Skin of body (tissue), 2 donors: ENCODE data around the gene MET. TPM values are rescaled to one million over a fixed set of nuclear protein-coding genes. Genes with fewer than 3 reads are reported as not detected.
"Not testable (repeated sequence)": the region's sequence is repeated elsewhere in the genome, so short reads cannot be mapped to it uniquely, and the experiment has no call there.

ENCODE experiments used
- DNase-seq: peaks from one replicate; lab custom pipeline; 2025; lab: John Stamatoyannopoulos, UW
- total RNA-seq: library from RNA; depleted of rRNA; stranded (reverse); fragments of >200 nt; gene quantifications from one replicate; pipeline ENCODE4 v1.2.3, GENCODE V29; 2014

MET gene
- total RNA-seq, 1 donor from 2014 or later: 7.1 TPM

- no peak for DNase-seq
Observed at GRCh38 chr7:116697761-116698160, 25.8 kb downstream of the MET start.

DNA sequence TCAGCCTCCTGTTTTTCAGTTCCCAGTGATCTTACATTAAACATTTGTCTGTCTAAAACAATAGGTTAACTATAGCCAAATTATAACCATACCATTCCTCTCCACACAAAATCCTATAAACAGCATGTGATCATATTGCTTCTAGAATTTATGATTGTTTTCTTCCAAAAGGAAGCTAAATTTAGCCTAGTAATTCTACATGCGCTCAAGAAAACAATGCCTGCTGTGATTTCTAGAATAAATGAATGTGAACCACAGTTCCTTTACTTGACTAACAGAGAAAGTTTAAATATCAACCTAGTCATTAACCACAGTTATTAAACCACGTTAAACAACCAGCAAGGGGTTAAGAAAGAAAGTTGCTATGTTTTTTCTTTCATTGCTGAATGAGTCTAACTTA, 26.4 kb downstream of the MET start:
- no peak for DNase-seq

- no peak for DNase-seq
Observed at GRCh38 chr7:116698930-116699721, 27.1 kb downstream of the MET start.

GRCh38 chr7:116699722-116700120, 27.7 kb downstream of the MET start:
- no peak for DNase-seq

GRCh38 chr7:116702046-116702785, 30.2 kb downstream of the MET start:
- no peak for DNase-seq

DNA sequence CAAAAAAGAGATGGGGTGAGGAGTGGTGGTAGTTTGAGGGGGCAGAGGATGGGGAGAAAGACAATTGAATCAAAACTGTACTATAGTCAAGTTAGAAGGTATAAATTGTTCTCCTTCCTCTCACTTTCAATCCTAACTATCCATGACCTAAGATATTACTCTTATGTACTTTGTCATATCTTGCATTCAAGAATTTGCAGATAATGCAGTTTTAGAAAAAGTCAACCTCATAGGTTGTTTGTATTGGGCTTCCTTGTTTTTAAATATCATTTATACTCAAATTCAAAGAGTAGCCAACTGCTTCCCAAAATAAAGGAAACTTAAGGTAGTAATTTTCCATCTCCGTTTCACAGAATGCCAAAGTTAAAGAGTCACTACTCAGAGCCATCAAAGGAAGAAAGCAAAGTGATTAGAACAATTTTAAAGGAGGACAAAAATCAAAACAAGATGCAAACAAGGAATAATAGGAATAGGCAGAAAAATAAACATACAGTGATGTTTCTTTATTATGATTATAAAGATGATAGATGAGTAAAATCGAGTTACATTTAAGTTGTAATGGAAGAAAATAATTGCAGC, 32.7 kb downstream of the MET start:
- no peak for DNase-seq

DNA sequence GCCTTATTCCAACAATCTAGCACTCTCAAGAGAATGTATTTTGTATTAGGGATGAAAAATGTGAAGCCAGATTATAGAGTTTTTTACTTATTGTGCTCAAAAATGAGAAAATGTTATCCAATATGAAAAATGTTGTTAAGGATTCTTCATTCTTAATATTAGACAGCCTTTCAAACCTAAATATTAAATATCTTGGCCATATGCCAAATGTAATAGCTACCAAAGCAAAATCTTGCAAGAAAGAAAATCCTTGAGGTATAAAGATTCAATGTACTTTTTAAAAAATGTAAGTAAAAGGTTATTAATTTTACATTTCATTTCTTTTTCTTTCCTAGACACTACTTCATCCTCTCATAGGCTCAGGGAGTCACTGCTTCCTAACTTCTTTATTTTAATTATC, 33.4 kb downstream of the MET start:
- DNase-seq: no peak

DNA sequence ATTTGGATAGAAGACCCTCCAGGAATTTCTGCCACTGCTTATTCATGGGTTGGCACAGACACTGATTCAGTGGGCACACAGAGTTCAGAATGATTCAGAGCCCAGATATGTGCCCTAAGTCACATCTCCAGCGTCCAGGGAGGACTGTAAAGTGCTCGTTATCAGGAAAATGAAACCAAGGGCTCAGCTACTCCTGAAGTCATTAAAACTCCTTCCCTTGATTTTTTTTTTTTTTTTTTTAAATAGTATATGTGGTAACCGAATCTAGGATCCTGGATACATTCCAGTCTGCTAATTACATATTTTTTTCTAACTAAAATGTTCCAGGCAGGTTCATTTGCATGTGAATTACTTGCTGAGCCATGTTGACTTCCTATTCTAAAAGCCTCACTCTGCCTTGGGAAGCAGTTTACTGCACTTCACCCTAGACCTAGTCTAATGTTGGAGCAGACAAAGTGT, 34.7 kb downstream of the MET start:
- no peak for DNase-seq

GRCh38 chr7:116707289-116707688, 35.3 kb downstream of the MET start:
- no peak for DNase-seq

DNA sequence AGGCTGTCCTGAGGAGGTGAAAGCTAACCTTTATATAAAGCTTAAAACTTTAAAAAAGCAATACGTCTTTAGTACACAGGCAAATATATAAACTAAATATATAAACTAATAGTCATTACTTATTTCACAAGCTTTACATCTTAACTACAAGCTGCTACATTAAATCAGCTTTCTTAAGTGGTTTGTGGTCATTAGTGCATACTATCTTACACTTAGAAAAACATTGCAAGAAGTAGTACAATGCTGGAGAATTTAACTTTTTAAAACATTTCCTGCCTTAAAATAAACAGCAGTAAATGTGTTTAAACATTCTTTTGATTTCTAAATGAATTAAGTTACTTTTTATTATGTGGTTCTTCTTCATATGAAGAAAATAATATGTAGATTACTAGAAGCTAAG, 36.3 kb downstream of the MET start:
- no peak for DNase-seq

- DNase-seq: no peak
Observed at GRCh38 chr7:116708861-116709260, 36.9 kb downstream of the MET start.

GRCh38 chr7:116709336-116709735, 37.3 kb downstream of the MET start:
- DNase-seq: no peak

DNA sequence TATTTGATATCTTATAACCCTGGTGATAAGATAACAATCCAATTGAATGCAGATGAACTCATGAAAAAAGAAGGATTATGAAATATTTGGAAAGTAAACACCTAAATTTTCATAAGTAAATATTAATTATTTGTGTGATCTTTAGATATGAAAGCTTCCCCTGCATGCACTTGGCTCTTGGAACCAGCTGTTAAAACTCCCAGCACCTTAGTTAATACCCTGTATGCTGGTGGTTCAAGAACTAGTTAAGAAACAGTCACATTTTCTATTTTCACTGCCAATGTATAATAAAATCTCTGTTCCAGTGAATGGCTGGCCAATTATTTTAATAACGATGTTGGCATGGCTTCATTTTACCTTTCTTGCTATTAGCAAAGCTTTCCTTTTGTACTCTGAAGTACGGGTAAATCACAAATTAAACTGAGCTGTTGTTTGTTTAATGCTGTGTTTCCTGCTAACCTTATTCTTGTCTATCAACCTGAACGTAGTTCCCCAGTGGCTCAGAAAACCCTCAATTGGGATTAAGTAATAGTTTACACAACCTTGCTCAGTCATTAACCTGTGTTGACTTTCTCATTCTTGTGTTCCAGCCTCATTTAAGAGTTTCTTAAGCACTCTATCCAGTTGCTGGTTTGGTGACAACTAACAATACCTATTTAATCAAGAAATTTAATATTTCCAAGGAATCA, 38.9 kb downstream of the MET start:
- DNase-seq: no peak

- no peak for DNase-seq
Observed at GRCh38 chr7:116711790-116712189, 39.8 kb downstream of the MET start.

DNA sequence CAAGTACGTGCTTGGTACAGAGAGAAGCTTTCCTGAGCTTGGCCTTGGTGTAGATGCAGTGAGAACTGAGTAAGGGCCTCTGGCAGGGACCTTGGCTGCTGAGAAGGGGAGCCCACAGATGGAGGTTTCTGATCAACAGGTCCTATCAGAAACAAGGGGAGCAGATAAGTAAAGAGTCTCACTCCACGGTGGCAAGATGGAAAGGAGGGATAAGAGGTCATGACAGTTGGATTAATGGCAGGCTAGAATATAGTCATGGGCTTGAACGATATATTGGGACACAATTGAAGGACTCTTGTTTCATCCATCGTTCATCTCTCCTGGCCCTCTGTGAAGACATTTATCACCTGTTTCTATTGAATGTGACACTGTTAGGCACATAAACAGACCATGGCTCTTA, 41.5 kb downstream of the MET start:
- no peak for DNase-seq

- DNase-seq: no peak
Observed at GRCh38 chr7:116713918-116714317, 41.9 kb downstream of the MET start.

GRCh38 chr7:116715077-116715476, 43.1 kb downstream of the MET start:
- DNase-seq: no peak

- no peak for DNase-seq
Observed at GRCh38 chr7:116717137-116717536, 45.1 kb downstream of the MET start.

DNA sequence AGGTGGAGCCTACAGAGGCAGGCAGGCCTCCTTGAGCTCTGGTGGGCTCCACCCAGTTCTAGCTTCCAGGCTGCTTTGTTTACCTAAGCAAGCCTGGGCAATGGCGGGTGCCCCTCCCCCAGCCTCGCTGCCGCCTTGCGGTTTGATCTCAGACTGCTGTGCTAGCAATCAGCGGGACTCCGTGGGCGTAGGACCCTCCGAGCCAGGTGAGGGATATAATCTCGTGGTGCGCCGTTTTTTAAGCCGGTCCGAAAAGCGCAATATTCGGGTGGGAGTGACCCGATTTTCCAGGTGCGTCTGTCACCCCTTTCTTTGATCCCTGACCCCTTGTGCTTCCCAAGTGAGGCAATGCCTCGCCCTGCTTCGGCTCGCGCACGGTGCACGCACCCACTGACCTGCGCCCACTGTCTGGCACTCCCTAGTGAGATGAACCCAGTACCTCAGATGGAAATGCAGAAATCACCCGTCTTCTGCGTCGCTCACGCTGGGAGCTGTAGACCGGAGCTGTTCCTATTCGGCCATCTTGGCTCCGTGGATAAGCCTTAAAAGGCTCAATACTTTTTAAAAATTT, 52.0 kb downstream of the MET start:
- DNase-seq: not testable (repeated sequence)

DNA sequence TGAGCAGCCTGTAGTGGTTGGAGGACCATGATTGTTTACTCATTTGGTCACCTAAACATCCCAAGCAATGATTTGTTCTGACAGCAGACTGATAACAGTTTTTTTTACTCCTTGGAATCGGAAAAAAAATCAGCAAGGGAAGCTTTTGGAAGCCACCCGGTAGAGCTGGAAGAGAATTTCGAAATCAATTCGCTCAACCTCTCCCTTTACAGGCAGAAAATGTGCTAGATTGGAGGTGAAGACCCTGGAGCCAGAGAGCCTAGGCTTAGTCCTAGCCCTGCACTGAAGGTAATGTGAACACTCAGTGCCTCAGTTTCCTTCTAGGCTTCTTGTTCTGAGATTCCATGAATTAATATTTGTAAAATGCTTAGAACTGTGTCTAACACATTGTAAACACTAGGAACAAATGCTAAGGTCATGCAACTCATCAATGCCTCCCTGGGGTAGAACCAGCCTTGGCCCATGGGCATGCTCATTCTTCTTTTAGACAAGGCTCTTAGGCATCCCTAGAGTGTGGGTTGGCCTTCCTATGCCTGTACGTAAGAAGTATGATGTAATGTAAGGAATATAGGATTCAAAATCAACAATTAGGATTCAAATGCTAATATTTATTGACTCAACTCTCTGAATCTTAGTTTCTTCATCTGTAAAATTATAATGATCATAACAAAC, 52.7 kb downstream of the MET start:
- DNase-seq: no peak

DNA sequence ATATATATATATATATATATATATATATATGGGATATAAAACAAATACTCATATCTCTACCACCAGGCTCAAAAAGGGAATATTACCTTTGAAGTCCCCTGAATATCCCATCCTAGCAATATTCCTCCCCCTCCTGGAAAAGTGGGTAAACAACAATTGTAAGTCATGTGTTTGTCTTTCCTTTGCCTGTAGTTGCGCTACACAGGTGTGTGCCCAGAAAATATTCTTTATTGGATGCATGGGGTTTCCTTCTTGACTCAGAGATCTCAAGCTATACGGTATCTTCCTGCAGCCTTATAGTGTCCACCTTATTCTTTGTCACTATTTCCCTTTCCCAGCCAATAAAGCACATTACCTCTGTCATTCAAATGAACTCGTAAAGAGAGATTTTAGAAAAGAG, 54.2 kb downstream of the MET start:
- no peak for DNase-seq
